Fibroblast of skin of right biceps (primary cell): ENCODE results near the gene DNAAF5.

ENCODE experiments used
- DNase-seq: peaks from one replicate; pipeline ENCODE4 v3.0.0-alpha.2; 2013

Gene DNAAF5

GRCh38 chr7:770741-771166, 44.3 kb downstream of the DNAAF5 start:
- no peak for DNase-seq

DNA sequence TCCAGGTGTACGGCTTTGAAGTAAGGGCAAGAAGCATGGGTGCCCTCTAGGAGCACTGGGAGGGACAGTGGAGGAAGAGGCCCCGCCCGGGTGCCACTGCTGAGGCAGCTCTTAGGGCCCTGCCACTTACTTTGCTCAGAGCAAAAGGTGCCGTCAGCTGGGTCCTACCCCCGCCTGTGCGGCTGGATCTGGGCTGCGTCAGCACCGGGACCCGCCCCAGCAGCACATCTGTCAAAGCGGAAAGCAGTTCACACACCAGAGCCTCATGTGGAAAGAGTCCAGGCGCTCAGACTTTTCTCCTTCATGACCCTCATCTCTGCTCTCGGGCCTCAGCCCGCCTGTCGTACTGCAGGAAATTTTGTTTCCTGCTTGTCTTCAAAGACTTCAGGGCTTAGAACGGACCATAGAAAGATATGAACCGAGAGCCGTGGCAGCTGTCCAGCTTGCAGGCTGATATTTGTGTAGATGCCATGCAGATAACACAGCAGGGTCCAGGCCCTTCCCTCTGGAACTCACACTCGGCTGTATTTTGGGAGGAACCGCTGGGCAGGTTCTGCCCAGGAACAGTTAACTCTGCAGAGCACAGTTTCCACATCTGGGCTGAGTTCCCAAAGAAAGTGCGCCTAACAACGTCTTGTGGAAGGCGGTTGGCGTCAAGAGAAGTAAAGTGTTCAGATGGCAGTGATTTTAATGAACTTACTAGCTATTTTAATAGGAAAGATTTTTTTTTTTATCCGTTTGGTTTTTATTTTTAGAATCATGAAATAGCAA, 44.9 kb downstream of the DNAAF5 start:
- DNase-seq = no peak

GRCh38 chr7:772005-772294, 45.5 kb downstream of the DNAAF5 start:
- DNase-seq = no peak

GRCh38 chr7:772392-772791, 45.9 kb downstream of the DNAAF5 start:
- no peak for DNase-seq

DNA sequence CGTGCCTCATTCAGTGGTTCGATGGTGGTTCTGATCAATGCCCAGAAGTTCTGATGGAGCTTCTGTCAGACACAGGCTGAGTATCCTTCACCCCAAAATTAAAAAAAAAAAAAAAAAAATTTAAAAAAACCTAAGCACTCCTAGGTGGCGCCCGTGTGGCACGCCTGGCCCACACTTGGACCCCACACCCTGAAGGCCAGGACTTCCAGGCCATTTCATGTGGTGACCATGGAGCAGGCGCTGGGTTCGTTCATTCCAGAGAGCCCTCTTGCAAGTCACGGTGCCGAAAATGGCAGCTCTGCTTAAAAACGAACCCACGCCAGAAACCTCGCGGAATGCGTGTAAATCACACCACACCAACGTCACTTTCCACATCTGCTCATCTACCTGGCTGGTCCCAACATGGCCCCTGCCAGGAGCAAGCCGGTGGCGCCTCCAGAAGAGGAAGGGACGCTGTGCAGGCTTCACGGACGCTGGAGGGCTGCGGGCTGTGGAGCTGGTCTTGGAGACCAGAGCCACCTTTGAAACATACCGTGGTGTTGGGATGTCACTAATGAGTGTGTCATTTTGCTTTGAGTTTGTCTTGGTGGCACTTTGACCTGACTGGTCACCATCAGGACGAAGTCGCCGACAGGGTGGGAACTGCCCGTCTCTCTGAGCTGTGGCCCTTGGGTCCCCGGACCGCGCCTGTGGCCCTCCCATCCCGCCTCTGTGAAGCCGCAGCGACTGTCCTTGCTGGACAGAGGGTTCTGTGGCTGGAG, 46.5 kb downstream of the DNAAF5 start:
- no peak for DNase-seq

DNA sequence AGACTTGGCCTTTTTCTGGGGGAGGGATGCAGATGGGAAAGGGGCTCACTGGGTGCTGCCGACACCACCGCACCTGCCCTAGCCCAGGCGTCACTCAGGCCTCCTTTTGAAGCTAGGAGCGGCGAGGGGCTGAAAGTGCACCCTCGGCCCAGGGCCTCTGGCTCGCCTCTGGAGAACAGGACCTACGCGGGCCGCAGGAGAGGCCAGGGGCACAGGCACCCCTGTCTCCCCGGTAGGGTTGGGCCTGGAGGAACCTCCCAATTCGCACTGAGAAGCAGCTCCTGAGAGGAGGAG, 47.1 kb downstream of the DNAAF5 start:
- no peak for DNase-seq

- DNase-seq = peak; percentile 27
Observed at GRCh38 chr7:774161-775109, 47.9 kb downstream of the DNAAF5 start.

GRCh38 chr7:776381-776780, 49.9 kb downstream of the DNAAF5 start:
- no peak for DNase-seq

DNA sequence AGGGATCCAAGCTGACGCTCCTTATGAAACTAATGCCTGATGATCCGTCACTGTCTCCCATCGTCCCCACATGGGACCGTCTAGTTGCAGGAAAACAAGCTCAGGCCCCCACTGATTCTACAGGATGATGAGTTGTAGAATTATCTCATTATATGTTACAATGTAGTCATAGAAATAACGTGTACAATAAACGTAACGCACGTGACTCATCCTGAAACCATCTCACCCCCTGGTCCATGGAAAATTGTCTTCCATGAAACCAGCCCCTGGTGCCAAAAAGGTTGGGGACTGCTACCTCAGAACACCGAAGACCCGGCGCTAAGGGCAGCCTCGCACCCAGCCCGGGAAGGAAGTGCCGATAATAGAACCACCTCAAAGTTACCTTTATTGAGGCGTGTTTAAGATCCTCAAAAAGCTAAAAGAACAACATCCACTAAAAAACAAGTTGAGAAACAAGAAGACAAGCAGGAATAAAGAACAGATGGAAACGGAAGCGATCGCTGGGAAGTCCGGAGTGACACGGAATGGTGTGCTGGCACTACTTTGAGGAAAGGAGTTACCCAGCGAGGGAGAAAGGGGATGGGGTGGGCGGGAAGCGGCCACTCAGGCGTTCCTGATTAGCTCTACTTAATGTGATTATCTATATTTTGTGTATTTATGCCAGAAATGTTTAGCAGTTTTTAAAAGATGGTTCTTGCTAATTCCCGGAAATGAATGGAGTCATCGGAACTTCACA, 50.7 kb downstream of the DNAAF5 start:
- peak; percentile 37 for DNase-seq

GRCh38 chr7:777728-778078, 51.2 kb downstream of the DNAAF5 start:
- no peak for DNase-seq

DNA sequence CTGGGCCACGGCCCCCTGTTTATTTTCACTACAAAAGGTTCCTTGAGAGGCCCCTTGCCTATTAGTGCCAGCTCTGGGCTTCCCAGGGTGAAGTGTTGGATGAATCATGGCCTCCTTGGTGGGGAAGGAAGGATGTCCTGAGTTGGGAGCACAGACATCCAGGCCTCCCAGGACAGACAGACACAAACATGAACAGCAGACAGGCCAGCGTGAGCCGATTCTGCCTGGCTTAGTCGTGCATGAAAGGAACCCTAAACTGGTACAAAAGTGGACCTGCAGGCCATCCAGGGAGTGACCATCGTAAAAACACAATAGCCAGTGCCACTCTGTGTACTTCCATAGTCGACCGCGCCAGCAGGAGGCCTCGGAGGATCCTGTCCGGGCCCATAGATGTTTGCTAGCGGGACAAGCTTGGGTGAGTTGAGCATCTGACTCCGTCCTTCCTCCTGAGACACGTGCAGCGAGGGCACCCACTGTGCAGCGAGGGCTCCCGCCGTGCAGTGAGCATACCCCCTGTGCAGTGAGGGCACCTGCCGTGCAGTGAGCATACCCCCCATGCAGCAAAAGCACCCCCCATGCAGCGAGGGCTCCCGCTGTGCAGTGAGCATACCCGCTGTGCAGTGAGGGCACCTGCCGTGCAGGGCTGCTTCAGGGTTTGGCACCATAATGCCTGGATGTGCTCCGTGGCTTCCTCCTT, 51.9 kb downstream of the DNAAF5 start:
- no peak for DNase-seq

- DNase-seq = no peak
Observed at GRCh38 chr7:778968-779451, 52.5 kb downstream of the DNAAF5 start.

GRCh38 chr7:779480-779879, 53.0 kb downstream of the DNAAF5 start:
- no peak for DNase-seq

- DNase-seq = no peak
Observed at GRCh38 chr7:780081-780480, 53.6 kb downstream of the DNAAF5 start.

- no peak for DNase-seq
Observed at GRCh38 chr7:780516-780915, 54.0 kb downstream of the DNAAF5 start.

- DNase-seq = no peak
Observed at GRCh38 chr7:781186-781849, 54.8 kb downstream of the DNAAF5 start.

- DNase-seq = no peak
Observed at GRCh38 chr7:781936-782529, 55.5 kb downstream of the DNAAF5 start.

DNA sequence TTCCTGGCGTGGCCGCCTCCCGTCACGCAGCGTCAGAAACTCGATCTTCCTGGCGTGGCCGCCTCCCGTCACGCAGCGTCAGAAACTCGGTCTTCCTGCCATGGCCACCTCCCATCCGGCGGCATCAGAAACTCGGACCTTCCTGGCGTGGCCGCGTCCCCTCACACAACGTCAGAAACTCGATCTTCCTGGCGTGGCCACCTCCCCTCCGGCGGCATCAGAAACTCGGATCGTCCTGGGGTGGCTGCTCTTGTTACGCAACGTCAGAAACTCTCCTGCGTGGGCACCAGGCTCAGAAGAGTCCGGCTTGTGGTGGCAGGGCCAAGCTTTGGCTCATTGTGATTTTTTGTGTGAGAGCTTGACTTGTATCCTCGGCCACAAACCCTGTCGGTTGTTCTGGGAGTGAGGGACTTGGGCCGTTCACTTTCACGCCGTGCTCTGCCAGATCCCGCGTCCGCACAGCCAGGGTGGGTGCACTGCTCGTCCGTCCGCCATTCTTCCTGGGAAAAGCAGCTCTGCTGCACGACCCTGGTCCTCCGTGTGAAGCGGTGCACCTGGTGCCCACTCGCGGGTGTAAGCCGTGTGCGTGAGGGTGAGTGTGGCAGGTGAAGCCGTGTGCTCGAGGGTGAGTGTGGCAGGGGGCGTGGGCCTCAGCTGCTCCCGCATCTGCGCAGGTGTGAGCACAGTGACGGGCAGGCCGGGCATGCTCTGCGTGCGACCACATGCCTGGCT, 56.4 kb downstream of the DNAAF5 start:
- no peak for DNase-seq

DNA sequence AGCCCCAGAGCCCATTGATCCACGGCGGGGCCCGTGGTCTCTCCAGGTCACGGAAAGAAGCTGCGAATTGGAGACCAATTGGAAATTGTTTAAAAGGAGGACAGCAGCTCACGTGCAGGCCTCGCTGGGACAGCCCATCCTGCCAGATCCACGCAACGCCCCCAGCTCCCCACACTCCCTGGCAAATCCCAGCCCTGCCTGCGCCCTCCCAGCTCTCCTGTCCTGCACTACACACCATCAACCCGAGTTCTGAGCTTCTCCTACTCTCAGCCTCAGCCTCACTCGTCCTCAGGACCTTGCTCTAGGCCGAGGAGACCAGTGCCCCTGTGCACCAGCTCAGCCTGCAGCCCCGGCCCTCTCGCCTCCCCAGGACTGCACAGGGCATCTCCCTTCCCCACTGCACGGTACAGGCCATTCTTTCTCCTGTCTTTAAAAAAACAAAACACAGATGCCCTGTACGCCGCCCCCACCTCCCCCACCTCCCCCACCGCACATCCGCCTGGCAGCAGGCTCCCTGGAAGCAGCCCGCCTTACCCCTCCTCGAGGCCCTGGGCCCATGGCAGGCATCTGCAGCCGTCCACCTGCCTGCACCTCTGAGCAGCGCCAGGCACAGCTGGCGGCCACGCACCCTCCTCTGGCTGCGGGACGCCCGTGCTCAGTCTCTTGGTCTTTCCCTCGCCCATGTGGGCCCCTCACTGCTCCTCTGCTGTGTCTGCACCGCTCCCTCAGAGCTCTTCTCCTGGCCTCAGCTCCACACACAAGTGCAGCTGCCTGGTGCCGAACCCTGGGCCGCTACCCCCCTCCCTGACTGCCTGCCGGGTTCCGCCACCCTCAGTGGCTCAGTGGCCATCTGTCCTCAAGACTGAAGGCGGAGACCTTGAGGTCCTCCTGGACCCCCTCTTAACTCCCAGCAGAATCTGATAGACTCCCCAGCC, 57.3 kb downstream of the DNAAF5 start:
- DNase-seq = no peak
